ENCODE measurements around the gene TRIM34. TPM values are rescaled to one million over a fixed set of nuclear protein-coding genes. Genes with fewer than 3 reads are reported as not detected.

The TRIM34 gene
- polyA plus RNA-seq, 1 donor (not counting 4 experiments of a cell fraction or from before 2014, with no cell fraction given) = 20.5 TPM

GRCh38 chr11:5593146-5593545 is 31.7 kb upstream of the TRIM34 start:
- H3K27ac ChIP-seq (ENCODE audit: control insufficient read depth, insufficient read depth, low read length) = no peak overlapping the region
- no peak overlapping the region for H3K4me3 ChIP-seq (ENCODE audit: control insufficient read depth in 2 of 3, extremely low read depth in 1 of 3, insufficient read depth in 2 of 3, low read depth in 1 of 3, low read length in 3 of 3)
- H4K20me1 ChIP-seq (ENCODE audit: control insufficient read depth, extremely low read depth, insufficient read depth, low read length) = no peaks in the 10 kb centered on the region
- H3K9ac ChIP-seq (ENCODE audit: control insufficient read depth, extremely low read depth, insufficient read depth, low read length) = no peak overlapping the region
- H3K9me3 ChIP-seq (ENCODE audit: control insufficient read depth, low read depth, low read length) = no peaks in the 10 kb centered on the region
- no peak for DNase-seq (ENCODE audit: low read depth, low spot score)
- H3K36me3 ChIP-seq (ENCODE audit: control insufficient read depth in 2 of 2, extremely low read depth in 1 of 2, insufficient read depth in 2 of 2, low read length in 2 of 2) = no peaks in the 10 kb centered on the region
- H3K4me1 ChIP-seq (ENCODE audit: control insufficient read depth, extremely low read depth, insufficient read depth, low read length) = peaks cover 13% of the 10 kb centered on the region
- H3K9me1 ChIP-seq (ENCODE audit: control insufficient read depth, extremely low read depth, insufficient read depth, low read length) = no peaks in the 10 kb centered on the region
- TF ChIP-seq CTCF (optimal IDR thresholded peaks at IDR 0.05 in 1 of 3, IDR thresholded peaks at IDR 0.05 in 1 of 3, conservative IDR thresholded peaks at IDR 0.05 in 1 of 3; ENCODE audit: extremely low read depth in 1 of 3, insufficient read depth in 2 of 3, low read length in 3 of 3) = no peak
- no peak for TF ChIP-seq EZH2 (IDR thresholded peaks at IDR 0.05; ENCODE audit: low read length)
- no peaks in the 10 kb centered on the region for H3K27me3 ChIP-seq (ENCODE audit: control insufficient read depth, extremely low read depth, insufficient read depth, low read length)
- no peak overlapping the region for H2AFZ ChIP-seq (ENCODE audit: control insufficient read depth, low read length)
- H3K4me2 ChIP-seq (ENCODE audit: control insufficient read depth, extremely low read depth, insufficient read depth, low read depth, low read length) = no peak overlapping the region
- H3K79me2 ChIP-seq (ENCODE audit: control insufficient read depth, insufficient read depth, low read length) = no peaks in the 10 kb centered on the region
- no peak for FAIRE-seq
- dilution Hi-C loops (cut with MboI; ENCODE audit: extremely low pct_ligation_motif_present, low sequenced_read_pairs) = no loop called here

- H3K9ac ChIP-seq (ENCODE audit: control insufficient read depth, extremely low read depth, insufficient read depth, low read length) = peak within 1 kb of the TSS; percentile 48
- no peaks in the 10 kb centered on the region for H3K79me2 ChIP-seq (ENCODE audit: control insufficient read depth, insufficient read depth, low read length)
Measured at GRCh38 chr11:5596607-5597201, 28.1 kb upstream of the TRIM34 start, which contains the start of gene TRIM6. TRIM6 (plus strand) TSS chr11:5596637; CDS start chr11:5596898, 261 bp downstream.

More at GRCh38 chr11:5596607-5597201, 28.1 kb upstream of the TRIM34 start, which contains the start of gene TRIM6:
- Histone ChIP-seq H4K20me1 (ENCODE audit: control insufficient read depth, extremely low read depth, insufficient read depth, low read length) (no peaks in the 10 kb centered on the region), H3K4me3 (ENCODE audit: control insufficient read depth in 2 of 3, extremely low read depth in 1 of 3, insufficient read depth in 2 of 3, low read depth in 1 of 3, low read length in 3 of 3) (peak within 1 kb of the TSS; percentile 47 to 66 (median 62)), H3K4me1 (ENCODE audit: control insufficient read depth, extremely low read depth, insufficient read depth, low read length) (peaks cover 17% of the 10 kb centered on the region), H3K4me2 (ENCODE audit: control insufficient read depth, extremely low read depth, insufficient read depth, low read depth, low read length) (peak within 1 kb of the TSS; percentile 88), H3K27me3 (ENCODE audit: control insufficient read depth, extremely low read depth, insufficient read depth, low read length) (no peaks in the 10 kb centered on the region), H2AFZ (ENCODE audit: control insufficient read depth, low read length) (peak within 1 kb of the TSS; percentile 96), H3K9me1 (ENCODE audit: control insufficient read depth, extremely low read depth, insufficient read depth, low read length) (no peaks in the 10 kb centered on the region), H3K36me3 (ENCODE audit: control insufficient read depth in 2 of 2, extremely low read depth in 1 of 2, insufficient read depth in 2 of 2, low read length in 2 of 2) (no peaks in the 10 kb centered on the region), H3K27ac (ENCODE audit: control insufficient read depth, insufficient read depth, low read length) (peak within 1 kb of the TSS; percentile 47), H3K9me3 (ENCODE audit: control insufficient read depth, low read depth, low read length) (no peaks in the 10 kb centered on the region)
- no peak for TF ChIP-seq EZH2 (IDR thresholded peaks at IDR 0.05; ENCODE audit: low read length)
- no peak for TF ChIP-seq CTCF (optimal IDR thresholded peaks at IDR 0.05 in 1 of 3, IDR thresholded peaks at IDR 0.05 in 1 of 3, conservative IDR thresholded peaks at IDR 0.05 in 1 of 3; ENCODE audit: extremely low read depth in 1 of 3, insufficient read depth in 2 of 3, low read length in 3 of 3)
- no peak for FAIRE-seq
- DNase-seq (ENCODE audit: low read depth, low spot score) = no peak
- dilution Hi-C loops (cut with MboI; ENCODE audit: extremely low pct_ligation_motif_present, low sequenced_read_pairs) = no loop called here

Measured in keratinocyte (primary cell).